ENCODE results near the gene TRIL. TPM values are rescaled to one million over a fixed set of nuclear protein-coding genes. Genes with fewer than 3 reads are reported as not detected.

TRIL gene
- total and polyA plus RNA-seq, 10 donors: 0.33 to 10.0 (median 3.9) TPM

- WGBS, 5 donors: 88 to 92% (median 91%) methylated on average over 11 of the region's 11 CpGs
- DNase-seq: no peak
- intact Hi-C loops (cut with DNase I; ENCODE audit: low total_unique reads): no loop called here
- Histone ChIP-seq H3K4me1 (peaks cover under 1 to 24% (median 14%) of the 10 kb centered on the region in 6 donors), H3K36me3 (no peaks in the 10 kb centered on the region), H3K9me3 (no peaks in the 10 kb centered on the region), H3K4me3 (no peak overlapping the region), H3K27me3 (replicated peaks in 1 of 7) (peaks cover 0 to 6% (median 0%) of the 10 kb centered on the region in 7 donors), H3K27ac (no peak overlapping the region)
- TF ChIP-seq POLR2A (IDR thresholded peaks at IDR 0.05): no peak
- TF ChIP-seq POLR2AphosphoS5 (IDR thresholded peaks at IDR 0.05): no peak
- no peak for TF ChIP-seq CTCF (IDR thresholded peaks at IDR 0.05 in 8 of 11, conservative IDR thresholded peaks at IDR 0.05 in 3 of 11)
Observed at GRCh38 chr7:28990200-28990960, 32.2 kb upstream of the TRIL start.

GRCh38 chr7:28989211-28989980 lies 31.3 kb upstream of the TRIL start:
- Histone ChIP-seq H3K4me3 (no peak overlapping the region), H3K27ac (no peak overlapping the region), H3K4me1 (peaks cover 4 to 34% (median 23%) of the 10 kb centered on the region in 6 donors), H3K27me3 (replicated peaks in 1 of 7) (peaks cover 0 to 6% (median 0%) of the 10 kb centered on the region in 7 donors), H3K9me3 (no peaks in the 10 kb centered on the region), H3K36me3 (no peaks in the 10 kb centered on the region)
- intact Hi-C loops (cut with DNase I; ENCODE audit: low total_unique reads): no loop called here
- no peak for TF ChIP-seq POLR2AphosphoS5 (IDR thresholded peaks at IDR 0.05)
- TF ChIP-seq CTCF (IDR thresholded peaks at IDR 0.05 in 8 of 11, conservative IDR thresholded peaks at IDR 0.05 in 3 of 11): no peak
- no peak for TF ChIP-seq POLR2A (IDR thresholded peaks at IDR 0.05)
- WGBS, 5 donors: 83 to 92% (median 87%) methylated on average over 6 of the region's 6 CpGs
- no peak for DNase-seq

GRCh38 chr7:28988810-28989209 lies 30.7 kb upstream of the TRIL start:
- intact Hi-C loops (cut with DNase I; ENCODE audit: low total_unique reads): no loop called here
- Histone ChIP-seq H3K27ac (no peak overlapping the region), H3K4me1 (peaks cover 4 to 39% (median 25%) of the 10 kb centered on the region in 6 donors), H3K4me3 (no peak overlapping the region), H3K36me3 (no peaks in the 10 kb centered on the region), H3K27me3 (replicated peaks in 1 of 7) (peaks cover 0 to 6% (median 0%) of the 10 kb centered on the region in 7 donors), H3K9me3 (no peaks in the 10 kb centered on the region)
- WGBS, 5 donors: 81 to 95% (median 93%) methylated on average over 4 of the region's 4 CpGs
- DNase-seq: no peak
- no peak for TF ChIP-seq POLR2AphosphoS5 (IDR thresholded peaks at IDR 0.05)
- TF ChIP-seq POLR2A (IDR thresholded peaks at IDR 0.05): no peak
- TF ChIP-seq CTCF (IDR thresholded peaks at IDR 0.05 in 8 of 11, conservative IDR thresholded peaks at IDR 0.05 in 3 of 11): no peak

- DNase-seq: no peak
- TF ChIP-seq POLR2A (IDR thresholded peaks at IDR 0.05): no peak
- TF ChIP-seq POLR2AphosphoS5 (IDR thresholded peaks at IDR 0.05): no peak
- TF ChIP-seq CTCF (IDR thresholded peaks at IDR 0.05 in 8 of 11, conservative IDR thresholded peaks at IDR 0.05 in 3 of 11): no peak
- Histone ChIP-seq H3K4me1 (peaks cover 4 to 39% (median 25%) of the 10 kb centered on the region in 6 donors), H3K36me3 (no peaks in the 10 kb centered on the region), H3K9me3 (no peaks in the 10 kb centered on the region), H3K27ac (no peak overlapping the region), H3K4me3 (no peak overlapping the region), H3K27me3 (replicated peaks in 1 of 7) (peaks cover 0 to 6% (median 0%) of the 10 kb centered on the region in 7 donors)
- intact Hi-C loops (cut with DNase I; ENCODE audit: low total_unique reads): no loop called here
- 73 to 89% (median 78%) methylated on average over 5 of the region's 5 CpGs for WGBS, 5 donors
Observed at GRCh38 chr7:28988091-28988490, 30.0 kb upstream of the TRIL start.

All from spleen (tissue), 11 donors.